SK-N-SH (cell line): ENCODE results near the gene ATP5MG. TPM values are rescaled to one million over a fixed set of nuclear protein-coding genes. Genes with fewer than 3 reads are reported as not detected.

Source experiments
- CTCF ChIA-PET: fragments of 300-600, 350-600 bp; formaldehyde crosslinking; extraction: SDS; loops from one replicate; lab custom pipeline; 2021; lab: Yijun Ruan, JAX
- POLR2A ChIA-PET: fragments of 350-600 bp; sonication (Branson Sonifier 250); formaldehyde crosslinking; extraction: SDS; loops from one replicate; lab custom pipeline; 2020; ENCODE audit warnings: antibody characterized with exemption, inconsistent platforms; lab: Yijun Ruan, JAX
- DNase-seq: peaks from one replicate; pipeline ENCODE4 v3.0.0; 2012
- H2AFZ ChIP-seq: fragments of 200-600 bp; sonication (generic); 2 replicates; pipeline ENCODE4 v1.8.1; 2016; ENCODE audit warnings: antibody characterized with exemption, mild to moderate bottlenecking, low read depth
- H3F3A ChIP-seq: fragments of 200-600 bp; sonication (generic); replicated peaks from 2 replicates; pipeline ENCODE3; 2016; ENCODE audit warnings: antibody characterized with exemption, mild to moderate bottlenecking; ENCODE audit not compliant: insufficient read depth
- H3K27ac ChIP-seq, 2 experiments: fragments of 200-500 bp in 1 of 2; fragments of 200-600 bp in 1 of 2; sonication (Bioruptor generic) in 1 of 2; sonication (generic), shearing (Covaris generic) in 1 of 2; 2 replicates each; pipeline versions ENCODE4 v1.5.1 to v1.6.1; 2014 to 2016; ENCODE audit warnings: low read depth in 2 of 2, inconsistent platforms in 1 of 2, low read length in 1 of 2, mild to moderate bottlenecking in 1 of 2, mixed read lengths in 1 of 2
- H3K27me3 ChIP-seq: fragments of 200-600 bp; sonication (generic), shearing (Covaris generic); 2 replicates; pipeline ENCODE4 v1.6.1; 2016; ENCODE audit warnings: mixed run types; ENCODE audit not compliant: insufficient read depth
- H3K36me3 ChIP-seq, 2 experiments: fragments of 200-500 bp in 1 of 2; fragments of 200-600 bp in 1 of 2; sonication (Bioruptor generic) in 1 of 2; sonication (generic) in 1 of 2; replicated peaks in 1 of 2; 2 replicates each; pipeline versions ENCODE3 to v1.5.1; 2014 to 2016; ENCODE audit warnings: low read length in 1 of 2, mild to moderate bottlenecking in 1 of 2; ENCODE audit not compliant: insufficient read depth in 2 of 2, control insufficient read depth in 1 of 2
- H3K4me1 ChIP-seq, 2 experiments: fragments of 200-500 bp in 1 of 2; fragments of 200-600 bp in 1 of 2; sonication (Bioruptor generic) in 1 of 2; sonication (generic), shearing (Covaris generic) in 1 of 2; 2 replicates each; pipeline versions ENCODE4 v1.5.1 to v1.6.1; 2014 to 2016; ENCODE audit warnings: low read depth in 1 of 2, low read length in 1 of 2, mixed run types in 1 of 2; ENCODE audit not compliant: insufficient read depth in 2 of 2, control insufficient read depth in 1 of 2
- H3K4me2 ChIP-seq: fragments of 200-600 bp; sonication (generic), shearing (Covaris generic); 2 replicates; pipeline ENCODE4 v1.6.1; 2017; ENCODE audit warnings: mixed run types
- H3K4me3 ChIP-seq, 2 experiments: fragments of 200-500 bp in 1 of 2; fragments of 200-600 bp in 1 of 2; sonication (Bioruptor generic) in 1 of 2; sonication (generic), shearing (Covaris generic) in 1 of 2; 2 replicates each; pipeline versions ENCODE4 v1.5.1 to v1.8.1; 2014 to 2016; ENCODE audit warnings: low read depth in 2 of 2, inconsistent platforms in 1 of 2, low read length in 1 of 2, mild to moderate bottlenecking in 1 of 2, mixed read lengths in 1 of 2, moderate library complexity in 1 of 2
- H3K79me2 ChIP-seq: fragments of 200-600 bp; sonication (generic); 2 replicates; pipeline ENCODE4 v1.8.1; 2017; ENCODE audit warnings: mild to moderate bottlenecking; ENCODE audit not compliant: insufficient read depth
- H3K9ac ChIP-seq: fragments of 200-600 bp; sonication (generic); 2 replicates; pipeline ENCODE4 v1.6.1; 2017; ENCODE audit warnings: mixed run types
- H3K9me2 ChIP-seq: fragments of 200-600 bp; sonication (generic); 2 replicates; pipeline ENCODE4 v1.6.1; 2017; ENCODE audit warnings: mixed run types
- H3K9me3 ChIP-seq: fragments of 200-600 bp; sonication (generic); 2 replicates; pipeline ENCODE4 v1.6.1; 2017; ENCODE audit warnings: mixed run types, mild to moderate bottlenecking, moderate library complexity
- H4K20me1 ChIP-seq: fragments of 200-600 bp; sonication (generic); 2 replicates; pipeline ENCODE4 v1.6.1; 2017; ENCODE audit warnings: mild to moderate bottlenecking, mixed run types; ENCODE audit not compliant: insufficient read depth
- CHD2 ChIP-seq: fragments of 150-350 bp; IDR thresholded peaks from 2 replicates; pipeline ENCODE4 v1.6.1; 2018; ENCODE audit warnings: low read length; ENCODE audit not compliant: partially characterized antibody
- CTCF ChIP-seq: fragments of 200-600 bp; sonication (generic); IDR thresholded peaks from 2 replicates; pipeline ENCODE4 v1.6.1; 2017; ENCODE audit warnings: antibody characterized with exemption, mild to moderate bottlenecking, moderate library complexity
- ELF1 ChIP-seq: IDR thresholded peaks from 2 replicates; pipeline ENCODE4 v1.4.0; 2012
- EZH2phosphoT487 ChIP-seq: fragments of 200-600 bp; sonication (generic); IDR thresholded peaks from 2 replicates; pipeline ENCODE4 v1.6.1; 2017; ENCODE audit warnings: low read depth, mixed run types, mild to moderate bottlenecking, antibody characterized with exemption, moderate library complexity, borderline replicate concordance
- GABPA ChIP-seq: IDR thresholded peaks from 2 replicates; pipeline ENCODE4 v1.4.0; 2012; ENCODE audit warnings: low read depth, mild to moderate bottlenecking
- MAX ChIP-seq: IDR thresholded peaks from 2 replicates; pipeline ENCODE4 v1.4.0; 2012; ENCODE audit warnings: low read depth
- MXI1 ChIP-seq: IDR thresholded peaks from 2 replicates; pipeline ENCODE4 v1.6.1; 2012; ENCODE audit warnings: mild to moderate bottlenecking, low read depth, low read length, improper control_type of control experiment
- NFIC ChIP-seq: IDR thresholded peaks from 2 replicates; pipeline ENCODE4 v1.4.0; 2012; ENCODE audit warnings: borderline replicate concordance
- POLR2AphosphoS5 ChIP-seq: IDR thresholded peaks from 2 replicates; pipeline ENCODE4 v1.6.1; 2012; ENCODE audit warnings: low read depth, low read length
- RXRA ChIP-seq: IDR thresholded peaks from 2 replicates; pipeline ENCODE4 v1.4.0; 2012; ENCODE audit warnings: low read depth, mild to moderate bottlenecking, borderline replicate concordance
- TAF1 ChIP-seq: IDR thresholded peaks from 2 replicates; pipeline ENCODE4 v1.6.1; 2012; ENCODE audit warnings: low read depth, mild to moderate bottlenecking, low read length, moderate library complexity, borderline replicate concordance
- WGBS: methylation state at CpG from one replicate; pipeline ENCODE4 v1.1.6; 2017; ENCODE audit warnings: low lambda C conversion rate; 5-methylcytosine and 5-hydroxymethylcytosine counted together
- polyA plus RNA-seq, 3 experiments: library from polyadenylated mRNA; depleted of rRNA; stranded (reverse); fragments of >200 nt; gene quantifications; 2 replicates each; pipeline ENCODE4 v1.2.3, GENCODE V29; 2012

Gene ATP5MG
- polyA plus RNA-seq, 1 of the 3 experiments (the other 2 are of a cell fraction): 140 TPM

- DNase-seq: no peak
- no peak overlapping the region for H3K27ac ChIP-seq
- H4K20me1 ChIP-seq: peaks cover 97% of the 10 kb centered on the region
- TF ChIP-seq POLR2AphosphoS5 (no peak), CHD2 (no peak), GABPA (no peak), RXRA (no peak), MAX (no peak), CTCF (no peak)
- H3K4me3 ChIP-seq: no peak overlapping the region
- no peaks in the 10 kb centered on the region for H3K27me3 ChIP-seq
- peaks cover 0 to 15% of the 10 kb centered on the region in 2 experiments; a peak in 1 of 4 replicates for H3K4me1 ChIP-seq
- H3K9ac ChIP-seq: no peak overlapping the region
- H3K9me2 ChIP-seq: no peaks in the 10 kb centered on the region
- 99% methylated on average over 4 of the region's 4 CpGs for WGBS
- peaks cover 21% of the 10 kb centered on the region for H3F3A ChIP-seq
- H3K79me2 ChIP-seq: peaks cover 99% of the 10 kb centered on the region
- no peaks in the 10 kb centered on the region for H3K9me3 ChIP-seq
- H3K36me3 ChIP-seq: peaks cover 12 to 24% of the 10 kb centered on the region in 2 experiments
- H2AFZ ChIP-seq: no peak overlapping the region
- POLR2A ChIA-PET: interaction anchor here (0.7 kb wide), 1 partner anchor 11 kb away, joined by 3 read pairs; the partner anchor contains the start of gene KMT2A
- CTCF ChIA-PET: interaction anchor here (1.2 kb wide), 1 partner anchor 13 kb away, joined by 6 read pairs; no protein-coding TSS in a partner anchor
- H3K4me2 ChIP-seq: no peak overlapping the region
Observed at GRCh38 chr11:118447423-118447822, 46.0 kb downstream of the ATP5MG start.

- CTCF ChIA-PET: interaction anchor here (1.2 kb wide), 1 partner anchor 12 kb away, joined by 6 read pairs; no protein-coding TSS in a partner anchor
- DNase-seq: no peak
- H3F3A ChIP-seq: peaks cover 21% of the 10 kb centered on the region
- POLR2A ChIA-PET: interaction anchor here (0.7 kb wide), 1 partner anchor 12 kb away, joined by 3 read pairs; the partner anchor contains the start of gene KMT2A
- H2AFZ ChIP-seq: no peak overlapping the region
- no peaks in the 10 kb centered on the region for H3K9me3 ChIP-seq
- TF ChIP-seq ELF1: no peak
- no peak for TF ChIP-seq TAF1
- TF ChIP-seq MXI1: no peak
- TF ChIP-seq EZH2phosphoT487: no peak
- no peak for TF ChIP-seq NFIC
- TF ChIP-seq, all 33 proteins: peak for 0
- Histone ChIP-seq H3K4me1 (peaks cover 0 to 11% of the 10 kb centered on the region in 2 experiments; a peak in 1 of 4 replicates), H3K79me2 (peaks cover 99% of the 10 kb centered on the region), H4K20me1 (peaks cover 91% of the 10 kb centered on the region), H3K27ac (no peak overlapping the region), H3K4me2 (no peak overlapping the region), H3K9ac (no peak overlapping the region), H3K36me3 (peaks cover 10 to 24% of the 10 kb centered on the region in 2 experiments), H3K9me2 (no peaks in the 10 kb centered on the region), H3K27me3 (no peaks in the 10 kb centered on the region), H3K4me3 (no peak overlapping the region)
Observed at GRCh38 chr11:118448294-118448693, 46.9 kb downstream of the ATP5MG start.
